Peyer's patch (tissue), 4 donors: ENCODE data around the gene SRP19.

Experiments
- POLR2A ChIP-seq, 2 donors: fragments of 450-650 bp; IDR thresholded peaks; one replicate each; pipeline ENCODE4 v1.5.1; 2017; ENCODE audit warnings: antibody characterized with exemption in 2 of 2, mild to moderate bottlenecking in 2 of 2, moderate library complexity in 2 of 2
- TF ChIP-seq, protein P1 (sequence below), 6 experiments: fragments of 450-650 bp in 4 of 6; fragments of 200-600 bp in 2 of 6; sonication (generic) in 1 of 6; IDR thresholded peaks; one replicate each; pipeline ENCODE4 v1.5.1; 2017 to 2019; ENCODE audit warnings: antibody characterized with exemption in 6 of 6, mild to moderate bottlenecking in 3 of 6, moderate library complexity in 1 of 6

DNA sequence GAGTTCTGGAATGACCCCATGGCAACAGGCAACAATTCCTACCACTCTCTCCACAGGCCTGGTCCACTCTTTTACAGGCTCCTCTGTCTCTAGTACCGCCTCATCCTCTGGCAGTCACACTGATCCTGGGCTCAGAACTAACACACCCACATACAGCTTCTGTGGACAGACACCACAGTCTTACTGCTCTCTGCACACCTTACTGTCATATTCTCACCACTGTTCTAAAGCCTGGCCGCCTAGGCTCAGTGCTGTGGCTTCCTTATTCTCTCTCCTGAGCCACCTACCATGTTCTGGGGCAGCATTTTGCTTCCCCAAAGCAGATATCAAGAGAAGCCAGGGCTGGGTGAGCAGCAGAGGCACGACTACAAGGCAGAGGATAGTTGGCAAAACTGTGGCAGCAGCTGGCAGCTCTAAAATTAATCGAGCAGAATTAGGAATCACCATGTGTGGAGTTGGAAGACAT is 46.1 kb downstream of the SRP19 start:
- TF ChIP-seq, protein P1, sequence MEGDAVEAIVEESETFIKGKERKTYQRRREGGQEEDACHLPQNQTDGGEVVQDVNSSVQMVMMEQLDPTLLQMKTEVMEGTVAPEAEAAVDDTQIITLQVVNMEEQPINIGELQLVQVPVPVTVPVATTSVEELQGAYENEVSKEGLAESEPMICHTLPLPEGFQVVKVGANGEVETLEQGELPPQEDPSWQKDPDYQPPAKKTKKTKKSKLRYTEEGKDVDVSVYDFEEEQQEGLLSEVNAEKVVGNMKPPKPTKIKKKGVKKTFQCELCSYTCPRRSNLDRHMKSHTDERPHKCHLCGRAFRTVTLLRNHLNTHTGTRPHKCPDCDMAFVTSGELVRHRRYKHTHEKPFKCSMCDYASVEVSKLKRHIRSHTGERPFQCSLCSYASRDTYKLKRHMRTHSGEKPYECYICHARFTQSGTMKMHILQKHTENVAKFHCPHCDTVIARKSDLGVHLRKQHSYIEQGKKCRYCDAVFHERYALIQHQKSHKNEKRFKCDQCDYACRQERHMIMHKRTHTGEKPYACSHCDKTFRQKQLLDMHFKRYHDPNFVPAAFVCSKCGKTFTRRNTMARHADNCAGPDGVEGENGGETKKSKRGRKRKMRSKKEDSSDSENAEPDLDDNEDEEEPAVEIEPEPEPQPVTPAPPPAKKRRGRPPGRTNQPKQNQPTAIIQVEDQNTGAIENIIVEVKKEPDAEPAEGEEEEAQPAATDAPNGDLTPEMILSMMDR (IDR thresholded peaks at IDR 0.05), result no peak
- no peak for TF ChIP-seq POLR2A (IDR thresholded peaks at IDR 0.05)
